GM23338 (cell line): Measurements from ENCODE around the gene IFI44L. TPM values are rescaled to one million over a fixed set of nuclear protein-coding genes. Genes with fewer than 3 reads are reported as not detected.

Experiments used
- ATAC-seq: fragments of 200-7000 bp; cut with Tn5 transposase; 3 replicates; pipeline ENCODE4 v1.9.1; 2020
- DNase-seq: peaks from one replicate; pipeline ENCODE4 v3.0.0-alpha.2; 2015; ENCODE audit warnings: low spot score
- H2AFZ ChIP-seq: fragments of 200-600 bp; sonication (generic); 2 replicates; pipeline ENCODE4 v1.8.0; 2016; ENCODE audit warnings: antibody characterized with exemption, mild to moderate bottlenecking, moderate library complexity
- H3F3A ChIP-seq: fragments of 200-600 bp; sonication (generic); replicated peaks from 2 replicates; pipeline ENCODE4 v1.8.0; 2017; ENCODE audit warnings: antibody characterized with exemption, mixed run types, low read depth
- H3K27ac ChIP-seq: fragments of 200-600 bp; sonication (generic); 2 replicates; pipeline ENCODE4 v1.6.1; 2016; ENCODE audit warnings: low read depth
- H3K27me3 ChIP-seq: fragments of 200-600 bp; sonication (generic); 2 replicates; pipeline ENCODE4 v1.8.0; 2016; ENCODE audit warnings: mild to moderate bottlenecking, mixed run types, moderate library complexity; ENCODE audit not compliant: insufficient read depth
- H3K36me3 ChIP-seq: fragments of 200-600 bp; sonication (generic); 2 replicates; pipeline ENCODE4 v1.8.0; 2016; ENCODE audit warnings: mild to moderate bottlenecking; ENCODE audit not compliant: insufficient read depth
- H3K4me1 ChIP-seq: fragments of 200-600 bp; sonication (generic); 2 replicates; pipeline ENCODE4 v1.8.0; 2016; ENCODE audit warnings: mild to moderate bottlenecking, moderate library complexity; ENCODE audit not compliant: insufficient read depth
- H3K4me2 ChIP-seq: fragments of 200-600 bp; sonication (generic); 2 replicates; pipeline ENCODE4 v1.7.1; 2017; ENCODE audit warnings: mixed run types
- H3K4me3 ChIP-seq: fragments of 200-600 bp; sonication (generic); 2 replicates; pipeline ENCODE4 v1.6.1; 2016; ENCODE audit warnings: mixed run types
- H3K79me2 ChIP-seq: fragments of 200-600 bp; sonication (generic); replicated peaks from 2 replicates; pipeline ENCODE4 v1.8.0; 2017; ENCODE audit warnings: mild to moderate bottlenecking; ENCODE audit not compliant: insufficient read depth
- H3K9me2 ChIP-seq: fragments of 200-600 bp; sonication (generic); 2 replicates; pipeline ENCODE4 v1.8.0; 2017; ENCODE audit not compliant: insufficient read depth
- H4K20me1 ChIP-seq: fragments of 200-600 bp; sonication (generic); replicated peaks from 2 replicates; pipeline ENCODE4 v1.8.0; 2017; ENCODE audit warnings: mild to moderate bottlenecking; ENCODE audit not compliant: insufficient read depth
- H3K27ac Mint-ChIP-seq: 2 replicates; pipeline ENCODE4 v1.8.0; 2020; ENCODE audit warnings: inconsistent platforms, mild to moderate bottlenecking, moderate library complexity, mixed read lengths
- H3K27me3 Mint-ChIP-seq: 3 replicates; pipeline ENCODE4 v1.8.0; 2022; ENCODE audit warnings: low read depth, mild to moderate bottlenecking, moderate library complexity, mixed read lengths, inconsistent platforms; ENCODE audit not compliant: insufficient read depth, poor library complexity
- H3K36me3 Mint-ChIP-seq: 3 replicates; pipeline ENCODE4 v1.8.0; 2021; ENCODE audit warnings: low read depth, mild to moderate bottlenecking, inconsistent platforms, moderate library complexity, mixed read lengths
- H3K4me1 Mint-ChIP-seq: 3 replicates; pipeline ENCODE4 v1.8.0; 2020; ENCODE audit warnings: mild to moderate bottlenecking, inconsistent platforms, mixed read lengths
- H3K4me3 Mint-ChIP-seq: 3 replicates; pipeline ENCODE4 v1.8.0; 2021; ENCODE audit warnings: moderate library complexity, mild to moderate bottlenecking, inconsistent platforms, mixed read lengths
- H3K9me3 Mint-ChIP-seq: 3 replicates; pipeline ENCODE4 v1.8.0; 2020; ENCODE audit warnings: moderate library complexity, mild to moderate bottlenecking, inconsistent platforms, mixed read lengths
- EZH2 ChIP-seq: fragments of 200-600 bp; sonication (generic); IDR thresholded peaks from one replicate; pipeline ENCODE4 v1.8.0; 2017; ENCODE audit warnings: antibody characterized with exemption, mild to moderate bottlenecking, low read depth; ENCODE audit not compliant: unreplicated experiment
- EZH2phosphoT487 ChIP-seq: fragments of 200-600 bp; sonication (generic); IDR thresholded peaks from one replicate; pipeline ENCODE4 v1.8.1; 2018; ENCODE audit warnings: antibody characterized with exemption; ENCODE audit not compliant: unreplicated experiment
- JUNB ChIP-seq: IDR thresholded peaks from one replicate; pipeline ENCODE4 v1.6.1; 2016; ENCODE audit warnings: antibody characterized with exemption; ENCODE audit not compliant: unreplicated experiment
- NANOG ChIP-seq: IDR thresholded peaks from 2 replicates; pipeline ENCODE4 v1.6.1; 2016; ENCODE audit warnings: antibody characterized with exemption, borderline replicate concordance
- POLR2AphosphoS5 ChIP-seq: IDR thresholded peaks from 2 replicates; pipeline ENCODE4 v1.6.1; 2016; ENCODE audit warnings: antibody characterized with exemption, low read depth
- REST ChIP-seq: IDR thresholded peaks from one replicate; pipeline ENCODE4 v1.6.1; 2018; ENCODE audit warnings: antibody characterized with exemption; ENCODE audit not compliant: unreplicated experiment
- STAT1 ChIP-seq: IDR thresholded peaks from one replicate; pipeline ENCODE4 v1.6.1; 2016; ENCODE audit warnings: antibody characterized with exemption; ENCODE audit not compliant: unreplicated experiment
- ZNF114 ChIP-seq: fragments of 250-450 bp; sonication (Bioruptor Pico); IDR thresholded peaks from 2 replicates; pipeline ENCODE4 v1.5.0; 2020; ENCODE audit warnings: mild to moderate bottlenecking, moderate library complexity
- ZNF331 ChIP-seq: fragments of 250-450 bp; sonication (Bioruptor Pico); IDR thresholded peaks from 2 replicates; pipeline ENCODE4 v1.5.0; 2020; ENCODE audit warnings: low read depth, mild to moderate bottlenecking, moderate library complexity
- polyA plus RNA-seq: library from polyadenylated mRNA; unstranded; fragments of >200 nt; fragmentation: Nextera tagmentation; extraction: Ambion mirVana; gene quantifications from 2 replicates; pipeline ENCODE4 v1.2.1, GENCODE V29; 2016
- total RNA-seq: library from RNA; depleted of rRNA; stranded (reverse); fragments of >200 nt; shearing (Covaris generic); gene quantifications from 2 replicates; pipeline ENCODE4 v1.2.3, GENCODE V29; 2014
- TF ChIP-seq, protein P1 (sequence below), 2 experiments: fragments of 200-600 bp in 1 of 2; sonication (generic) in 1 of 2; conservative IDR thresholded peaks; 2 replicates each; pipeline versions ENCODE4 v1.5.1 to v1.6.1; 2016 to 2017; ENCODE audit warnings: antibody characterized with exemption in 2 of 2, low read depth in 2 of 2, mild to moderate bottlenecking in 2 of 2, moderate library complexity in 1 of 2
- TF ChIP-seq, protein P2 (sequence below): fragments of 250-450 bp; sonication (Bioruptor Pico); IDR thresholded peaks from 2 replicates; pipeline ENCODE4 v1.5.0; 2020; ENCODE audit warnings: mild to moderate bottlenecking, moderate library complexity

The IFI44L gene
- total and polyA plus RNA-seq, 2 experiments from 2014 or later = not detected

DNA sequence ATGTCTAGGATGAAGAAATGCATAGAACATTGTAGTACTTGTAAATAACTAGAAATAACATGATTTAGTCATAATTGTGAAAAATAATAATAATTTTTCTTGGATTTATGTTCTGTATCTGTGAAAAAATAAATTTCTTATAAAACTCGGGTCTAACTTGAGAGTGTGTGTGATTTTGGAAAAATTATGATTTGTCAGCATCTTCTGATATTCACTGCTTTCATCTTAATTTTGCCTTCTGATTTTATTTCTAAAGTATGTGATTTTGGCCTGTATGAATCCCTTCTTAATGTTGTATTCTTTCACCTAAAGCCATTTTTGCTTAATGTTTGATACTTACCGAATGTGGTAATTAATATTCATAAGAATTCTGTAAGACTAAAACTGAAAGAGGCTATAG, 43.7 kb downstream of the IFI44L start (continued):
- TF ChIP-seq REST = no peak
- TF ChIP-seq ZNF114 (CRISPR knock-in tag) = no peak
- TF ChIP-seq JUNB = no peak
- no peak for TF ChIP-seq NANOG
- no peak for TF ChIP-seq ZNF331
- TF ChIP-seq, protein P1, sequence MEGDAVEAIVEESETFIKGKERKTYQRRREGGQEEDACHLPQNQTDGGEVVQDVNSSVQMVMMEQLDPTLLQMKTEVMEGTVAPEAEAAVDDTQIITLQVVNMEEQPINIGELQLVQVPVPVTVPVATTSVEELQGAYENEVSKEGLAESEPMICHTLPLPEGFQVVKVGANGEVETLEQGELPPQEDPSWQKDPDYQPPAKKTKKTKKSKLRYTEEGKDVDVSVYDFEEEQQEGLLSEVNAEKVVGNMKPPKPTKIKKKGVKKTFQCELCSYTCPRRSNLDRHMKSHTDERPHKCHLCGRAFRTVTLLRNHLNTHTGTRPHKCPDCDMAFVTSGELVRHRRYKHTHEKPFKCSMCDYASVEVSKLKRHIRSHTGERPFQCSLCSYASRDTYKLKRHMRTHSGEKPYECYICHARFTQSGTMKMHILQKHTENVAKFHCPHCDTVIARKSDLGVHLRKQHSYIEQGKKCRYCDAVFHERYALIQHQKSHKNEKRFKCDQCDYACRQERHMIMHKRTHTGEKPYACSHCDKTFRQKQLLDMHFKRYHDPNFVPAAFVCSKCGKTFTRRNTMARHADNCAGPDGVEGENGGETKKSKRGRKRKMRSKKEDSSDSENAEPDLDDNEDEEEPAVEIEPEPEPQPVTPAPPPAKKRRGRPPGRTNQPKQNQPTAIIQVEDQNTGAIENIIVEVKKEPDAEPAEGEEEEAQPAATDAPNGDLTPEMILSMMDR (conservative IDR thresholded peaks at IDR 0.05; ENCODE audit: low read depth in 2 of 2) = no peak
- no peak for TF ChIP-seq STAT1
- no peak for TF ChIP-seq POLR2AphosphoS5

- Histone ChIP-seq H3K36me3 (no peaks in the 10 kb centered on the region), H4K20me1 (no peaks in the 10 kb centered on the region), H3K4me1 (no peaks in the 10 kb centered on the region), H3K9me2 (no peaks in the 10 kb centered on the region), H3K79me2 (no peaks in the 10 kb centered on the region), H3K27me3 (no peaks in the 10 kb centered on the region), H3K27ac (no peak overlapping the region), H2AFZ (no peak overlapping the region), H3F3A (no peaks in the 10 kb centered on the region), H3K4me2 (no peak overlapping the region), H3K4me3 (no peak overlapping the region)
- DNase-seq = no peak
- H3K4me3 Mint-ChIP-seq = no peak overlapping the region
- H3K4me1 Mint-ChIP-seq = no peaks in the 10 kb centered on the region
- H3K27ac Mint-ChIP-seq = no peak overlapping the region
- ATAC-seq = no peak
- no peaks in the 10 kb centered on the region for H3K36me3 Mint-ChIP-seq
- no peaks in the 10 kb centered on the region for H3K27me3 Mint-ChIP-seq
- H3K9me3 Mint-ChIP-seq = no peaks in the 10 kb centered on the region
- TF ChIP-seq POLR2AphosphoS5 (no peak), ZNF114 (CRISPR knock-in tag) (no peak), EZH2phosphoT487 (no peak), EZH2 (no peak), JUNB (no peak), ZNF331 (no peak)
- TF ChIP-seq, protein P2, sequence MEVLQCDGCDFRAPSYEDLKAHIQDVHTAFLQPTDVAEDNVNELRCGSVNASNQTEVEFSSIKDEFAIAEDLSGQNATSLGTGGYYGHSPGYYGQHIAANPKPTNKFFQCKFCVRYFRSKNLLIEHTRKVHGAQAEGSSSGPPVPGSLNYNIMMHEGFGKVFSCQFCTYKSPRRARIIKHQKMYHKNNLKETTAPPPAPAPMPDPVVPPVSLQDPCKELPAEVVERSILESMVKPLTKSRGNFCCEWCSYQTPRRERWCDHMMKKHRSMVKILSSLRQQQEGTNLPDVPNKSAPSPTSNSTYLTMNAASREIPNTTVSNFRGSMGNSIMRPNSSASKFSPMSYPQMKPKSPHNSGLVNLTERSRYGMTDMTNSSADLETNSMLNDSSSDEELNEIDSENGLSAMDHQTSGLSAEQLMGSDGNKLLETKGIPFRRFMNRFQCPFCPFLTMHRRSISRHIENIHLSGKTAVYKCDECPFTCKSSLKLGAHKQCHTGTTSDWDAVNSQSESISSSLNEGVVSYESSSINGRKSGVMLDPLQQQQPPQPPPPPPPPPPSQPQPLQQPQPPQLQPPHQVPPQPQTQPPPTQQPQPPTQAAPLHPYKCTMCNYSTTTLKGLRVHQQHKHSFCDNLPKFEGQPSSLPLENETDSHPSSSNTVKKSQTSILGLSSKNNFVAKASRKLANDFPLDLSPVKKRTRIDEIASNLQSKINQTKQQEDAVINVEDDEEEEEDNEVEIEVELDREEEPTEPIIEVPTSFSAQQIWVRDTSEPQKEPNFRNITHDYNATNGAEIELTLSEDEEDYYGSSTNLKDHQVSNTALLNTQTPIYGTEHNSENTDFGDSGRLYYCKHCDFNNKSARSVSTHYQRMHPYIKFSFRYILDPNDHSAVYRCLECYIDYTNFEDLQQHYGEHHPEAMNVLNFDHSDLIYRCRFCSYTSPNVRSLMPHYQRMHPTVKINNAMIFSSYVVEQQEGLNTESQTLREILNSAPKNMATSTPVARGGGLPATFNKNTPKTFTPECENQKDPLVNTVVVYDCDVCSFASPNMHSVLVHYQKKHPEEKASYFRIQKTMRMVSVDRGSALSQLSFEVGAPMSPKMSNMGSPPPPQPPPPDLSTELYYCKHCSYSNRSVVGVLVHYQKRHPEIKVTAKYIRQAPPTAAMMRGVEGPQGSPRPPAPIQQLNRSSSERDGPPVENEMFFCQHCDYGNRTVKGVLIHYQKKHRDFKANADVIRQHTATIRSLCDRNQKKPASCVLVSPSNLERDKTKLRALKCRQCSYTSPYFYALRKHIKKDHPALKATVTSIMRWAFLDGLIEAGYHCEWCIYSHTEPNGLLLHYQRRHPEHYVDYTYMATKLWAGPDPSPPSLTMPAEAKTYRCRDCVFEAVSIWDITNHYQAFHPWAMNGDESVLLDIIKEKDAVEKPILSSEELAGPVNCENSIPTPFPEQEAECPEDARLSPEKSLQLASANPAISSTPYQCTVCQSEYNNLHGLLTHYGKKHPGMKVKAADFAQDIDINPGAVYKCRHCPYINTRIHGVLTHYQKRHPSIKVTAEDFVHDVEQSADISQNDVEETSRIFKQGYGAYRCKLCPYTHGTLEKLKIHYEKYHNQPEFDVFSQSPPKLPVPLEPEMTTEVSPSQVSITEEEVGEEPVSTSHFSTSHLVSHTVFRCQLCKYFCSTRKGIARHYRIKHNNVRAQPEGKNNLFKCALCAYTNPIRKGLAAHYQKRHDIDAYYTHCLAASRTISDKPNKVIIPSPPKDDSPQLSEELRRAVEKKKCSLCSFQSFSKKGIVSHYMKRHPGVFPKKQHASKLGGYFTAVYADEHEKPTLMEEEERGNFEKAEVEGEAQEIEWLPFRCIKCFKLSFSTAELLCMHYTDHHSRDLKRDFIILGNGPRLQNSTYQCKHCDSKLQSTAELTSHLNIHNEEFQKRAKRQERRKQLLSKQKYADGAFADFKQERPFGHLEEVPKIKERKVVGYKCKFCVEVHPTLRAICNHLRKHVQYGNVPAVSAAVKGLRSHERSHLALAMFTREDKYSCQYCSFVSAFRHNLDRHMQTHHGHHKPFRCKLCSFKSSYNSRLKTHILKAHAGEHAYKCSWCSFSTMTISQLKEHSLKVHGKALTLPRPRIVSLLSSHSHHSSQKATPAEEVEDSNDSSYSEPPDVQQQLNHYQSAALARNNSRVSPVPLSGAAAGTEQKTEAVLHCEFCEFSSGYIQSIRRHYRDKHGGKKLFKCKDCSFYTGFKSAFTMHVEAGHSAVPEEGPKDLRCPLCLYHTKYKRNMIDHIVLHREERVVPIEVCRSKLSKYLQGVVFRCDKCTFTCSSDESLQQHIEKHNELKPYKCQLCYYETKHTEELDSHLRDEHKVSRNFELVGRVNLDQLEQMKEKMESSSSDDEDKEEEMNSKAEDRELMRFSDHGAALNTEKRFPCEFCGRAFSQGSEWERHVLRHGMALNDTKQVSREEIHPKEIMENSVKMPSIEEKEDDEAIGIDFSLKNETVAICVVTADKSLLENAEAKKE (CRISPR knock-in tag) = no peak
- TF ChIP-seq, protein P1 (conservative IDR thresholded peaks at IDR 0.05; ENCODE audit: low read depth in 2 of 2) = no peak
These were observed 44.5 kb downstream of the IFI44L start for GRCh38 chr1:78664763-78665162.
